Hematopoietic multipotent progenitor cell treated with erythropoietin and hydrocortisone succinate and interleukin-3 and kit ligand, for 17 days (in vitro differentiated cells): ENCODE measurements around the gene TXNDC11.
"Not testable (repeated sequence)": the region's sequence is repeated elsewhere in the genome, so short reads cannot be mapped to it uniquely, and the experiment has no call there.

Experiments
- DNase-seq: peaks from one replicate; pipeline ENCODE4 v3.0.0-alpha.2; 2015; ENCODE audit warnings: low spot score

The TXNDC11 gene

GRCh38 chr16:11742536-11743307 is at the start of gene TXNDC11:
Gene TXNDC11 (minus strand): TSS chr16:11742857. CDS start chr16:11742730, 127 bp downstream.
- DNase-seq: peak; percentile 99

DNA sequence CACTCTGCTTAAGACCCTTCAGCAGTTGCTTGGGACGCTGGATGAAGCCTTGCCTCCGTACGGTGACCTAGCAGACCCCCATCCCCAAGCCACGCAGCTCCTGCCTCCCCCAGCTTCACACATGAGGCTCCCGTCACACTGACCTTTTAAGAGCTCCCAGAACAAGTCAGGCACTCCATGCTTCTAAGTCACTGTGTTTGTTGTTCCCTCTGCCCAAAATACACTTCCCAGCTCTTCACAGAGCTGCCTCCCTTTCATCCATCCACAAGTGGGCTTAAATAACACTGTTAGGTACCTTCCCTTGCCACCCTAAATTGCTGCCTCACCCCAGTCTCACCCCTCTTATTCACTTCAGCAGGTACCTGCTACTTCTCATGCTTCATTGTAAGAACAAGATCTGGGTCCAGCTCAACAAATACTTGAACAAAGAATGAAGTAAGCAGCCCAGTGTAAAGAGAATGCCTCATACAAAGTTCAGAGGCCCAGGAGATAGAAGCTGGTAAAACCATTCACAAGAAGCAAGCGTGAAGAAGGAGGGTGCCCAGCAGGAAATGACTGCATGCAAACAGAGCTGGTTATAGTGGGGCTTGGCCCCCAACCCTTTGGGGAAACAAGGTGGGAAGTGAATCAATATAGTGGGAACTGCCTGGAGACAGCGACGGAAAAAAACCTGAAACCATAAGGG is 48.6 kb upstream of the TXNDC11 start:
- no peak for DNase-seq

- no peak for DNase-seq
Measured at GRCh38 chr16:11788914-11789313, 46.3 kb upstream of the TXNDC11 start.

DNA sequence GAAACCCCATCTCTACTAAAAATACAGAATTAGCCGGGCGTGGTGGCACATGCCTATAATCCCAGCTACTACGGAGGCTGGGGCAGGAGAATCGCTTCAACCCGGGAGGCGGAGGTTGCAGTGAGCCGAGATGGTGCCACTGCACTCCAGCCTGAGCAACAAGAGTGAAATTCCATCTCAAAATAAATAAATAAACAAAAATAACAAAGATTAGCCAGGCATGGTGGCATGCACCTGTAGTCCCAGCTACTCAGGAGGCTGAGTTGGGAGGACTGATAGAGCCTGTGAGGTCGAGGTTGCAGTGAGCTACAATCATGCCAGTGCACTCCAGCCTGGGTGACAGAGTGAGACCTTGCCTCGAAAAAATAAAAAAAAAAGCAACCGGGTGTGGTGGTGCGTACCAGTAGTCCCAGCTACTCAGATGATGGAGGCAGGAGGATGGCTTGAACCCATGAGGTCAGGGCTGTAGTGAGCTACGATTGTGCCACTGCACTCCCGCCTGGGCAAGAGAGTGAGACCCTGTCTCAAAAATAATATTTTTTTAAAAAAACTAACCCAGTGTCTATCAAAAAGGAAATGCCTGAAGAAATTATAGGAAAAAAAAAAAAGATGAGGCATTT is 42.4 kb upstream of the TXNDC11 start:
- DNase-seq: not testable (repeated sequence)

DNA sequence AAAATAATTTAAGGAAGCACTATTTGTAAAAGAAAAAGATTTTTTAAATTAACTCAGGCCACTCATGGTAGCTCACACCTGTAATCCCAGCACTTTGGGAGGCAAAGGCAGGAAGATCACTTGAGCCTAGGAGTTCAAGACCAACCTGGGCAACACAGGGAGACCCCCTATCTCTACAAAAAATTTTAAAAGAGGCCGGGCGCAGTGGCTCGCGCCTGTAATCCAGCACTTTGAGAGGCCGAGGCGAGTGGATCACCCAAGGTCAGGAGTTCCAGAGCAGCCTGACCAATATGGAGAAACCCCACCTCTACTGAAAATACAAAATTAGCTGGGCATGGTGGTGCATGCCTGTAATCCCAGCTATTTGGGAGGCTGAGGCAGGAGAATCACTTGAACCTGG is 41.7 kb upstream of the TXNDC11 start:
- DNase-seq: not testable (repeated sequence)

DNA sequence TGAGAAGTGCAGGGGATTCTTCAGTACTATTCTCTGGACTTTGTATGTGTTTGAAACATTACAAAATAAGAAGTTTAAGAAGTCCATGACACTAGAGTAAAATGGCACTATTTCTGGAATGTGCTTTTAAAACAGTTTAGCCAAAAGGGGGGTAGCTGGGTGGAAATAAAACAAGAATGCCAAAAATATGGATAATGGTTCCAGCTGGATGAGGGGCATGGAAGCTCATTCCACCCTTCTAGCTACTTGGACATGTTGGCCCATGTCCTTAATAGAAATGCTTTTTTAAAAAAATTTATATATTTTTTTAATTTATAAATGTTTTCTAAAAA is 41.3 kb upstream of the TXNDC11 start:
- no peak for DNase-seq

DNA sequence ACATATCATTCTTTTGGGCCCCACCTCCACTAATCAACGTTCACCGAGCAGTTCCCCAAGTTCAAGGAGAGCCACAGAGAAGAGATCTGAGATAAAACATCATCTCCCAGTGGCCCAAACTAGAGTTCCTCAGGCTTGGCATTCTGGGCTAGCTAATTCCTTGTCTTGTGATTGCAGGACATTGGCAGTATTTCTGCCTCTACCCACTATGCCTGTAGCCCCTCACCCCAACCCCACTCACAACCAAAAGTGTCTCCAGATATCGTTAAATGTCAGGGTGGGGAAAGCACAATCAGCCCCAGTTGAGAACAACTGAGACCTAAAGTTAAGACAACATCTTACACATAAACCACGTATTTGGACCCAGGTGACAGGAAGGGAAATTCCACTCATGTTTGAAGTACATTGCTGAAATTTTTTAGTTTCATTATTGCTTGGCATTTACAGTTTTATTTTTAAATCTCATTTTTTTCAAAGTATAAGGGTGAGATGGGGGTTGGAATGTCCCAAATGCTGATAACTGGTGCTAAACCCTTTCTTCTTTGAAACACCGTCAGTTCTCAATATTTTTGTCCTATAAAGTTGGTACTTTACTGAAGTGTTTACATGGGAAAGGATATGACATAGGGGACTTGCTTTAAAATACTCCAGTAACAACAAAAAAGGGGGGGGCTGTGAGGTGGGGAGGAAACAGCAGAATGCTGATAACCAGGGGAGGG is 40.8 kb upstream of the TXNDC11 start:
- DNase-seq: no peak

GRCh38 chr16:11781773-11782172 is 39.1 kb upstream of the TXNDC11 start:
- DNase-seq: no peak

- DNase-seq: no peak
Measured at GRCh38 chr16:11780991-11781680, 38.5 kb upstream of the TXNDC11 start.

GRCh38 chr16:11779074-11779473 is 36.4 kb upstream of the TXNDC11 start:
- no peak for DNase-seq

DNA sequence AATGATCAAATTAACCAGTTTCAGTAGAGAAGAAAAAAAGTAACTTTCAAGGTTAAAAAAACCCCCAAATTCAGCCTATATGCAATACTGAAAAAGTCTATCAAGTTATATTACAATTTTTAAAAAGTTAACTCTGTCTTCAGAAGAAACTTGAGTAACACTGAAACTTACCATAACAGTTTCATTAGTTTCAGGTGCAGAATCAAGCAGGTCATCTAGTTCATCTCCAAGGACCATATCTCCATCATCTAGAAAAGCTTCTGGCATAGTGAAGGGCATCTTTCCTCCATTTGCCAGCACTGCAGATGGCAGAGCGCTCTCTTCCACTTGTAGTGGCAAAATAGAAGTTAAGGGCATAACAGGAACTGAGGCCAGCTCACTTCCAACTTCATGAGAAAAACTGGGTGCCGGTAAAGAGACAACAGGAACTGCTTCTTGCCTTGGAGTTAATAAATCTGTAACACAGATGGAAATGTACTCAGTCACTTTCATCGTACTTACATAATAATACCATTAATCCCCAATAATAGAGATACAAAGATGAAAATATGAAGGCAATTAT is 31.5 kb upstream of the TXNDC11 start:
- no peak for DNase-seq

DNA sequence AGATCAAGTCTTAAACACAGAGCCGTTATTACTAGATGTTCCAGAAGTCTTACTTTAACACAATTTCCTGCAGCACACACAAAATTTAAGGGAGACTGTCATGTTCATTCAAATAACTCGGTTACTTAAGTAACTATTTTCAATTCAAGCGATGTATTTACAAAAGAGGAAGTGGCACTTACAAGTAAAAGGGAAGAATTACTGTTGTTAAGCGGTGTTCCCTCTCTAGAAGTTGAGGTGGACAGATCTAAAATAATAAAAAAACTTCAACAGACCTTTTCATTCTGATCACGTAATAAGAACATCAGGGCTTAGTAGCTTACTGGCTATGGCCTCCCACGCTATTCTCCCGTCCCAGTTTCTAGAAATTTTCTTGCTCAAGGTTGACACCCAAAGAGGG is 26.2 kb upstream of the TXNDC11 start:
- no peak for DNase-seq

GRCh38 chr16:11762431-11762830 is 19.8 kb upstream of the TXNDC11 start:
- DNase-seq: no peak

DNA sequence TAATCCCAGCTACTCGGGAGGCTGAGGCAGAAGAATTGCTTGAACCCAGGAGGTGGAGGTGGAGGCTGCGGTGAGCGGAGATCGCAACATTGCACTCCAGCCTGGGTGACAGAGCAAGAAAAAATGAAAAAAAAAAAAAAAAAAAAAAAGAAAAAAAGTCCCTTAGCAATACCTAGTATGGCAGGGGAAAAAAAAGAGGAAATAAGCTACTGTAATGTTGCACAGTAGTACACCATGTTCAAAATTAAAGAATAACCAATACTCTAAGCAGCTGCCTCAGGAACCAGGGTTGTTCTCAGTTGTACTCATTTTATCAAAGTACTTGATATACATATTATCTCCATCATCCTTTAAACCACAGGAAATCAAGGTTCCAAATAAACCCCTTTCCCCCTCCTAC is 17.3 kb upstream of the TXNDC11 start:
- DNase-seq: no peak

GRCh38 chr16:11759163-11759834 is 16.6 kb upstream of the TXNDC11 start:
- no peak for DNase-seq

GRCh38 chr16:11757671-11758545 is 15.3 kb upstream of the TXNDC11 start:
- DNase-seq: no peak

GRCh38 chr16:11756248-11756647 is 13.6 kb upstream of the TXNDC11 start:
- DNase-seq: no peak

GRCh38 chr16:11755022-11755760 is 12.5 kb upstream of the TXNDC11 start:
- DNase-seq: no peak

GRCh38 chr16:11752856-11753255 is 10.2 kb upstream of the TXNDC11 start:
- DNase-seq: no peak
